GM21515 (cell line): ENCODE measurements around the gene DNAH3.
"Not testable (repeated sequence)": the region's sequence is repeated elsewhere in the genome, so short reads cannot be mapped to it uniquely, and the experiment has no call there.

Experiments used
- ATAC-seq: cut with Tn5 transposase; IDR thresholded peaks from one replicate; pipeline ENCODE4 v1.9.1; 2021; ENCODE audit not compliant: unreplicated experiment

Gene DNAH3

GRCh38 chr16:21167929-21168602, 17.4 kb upstream of the DNAH3 start:
- no peak for ATAC-seq

DNA sequence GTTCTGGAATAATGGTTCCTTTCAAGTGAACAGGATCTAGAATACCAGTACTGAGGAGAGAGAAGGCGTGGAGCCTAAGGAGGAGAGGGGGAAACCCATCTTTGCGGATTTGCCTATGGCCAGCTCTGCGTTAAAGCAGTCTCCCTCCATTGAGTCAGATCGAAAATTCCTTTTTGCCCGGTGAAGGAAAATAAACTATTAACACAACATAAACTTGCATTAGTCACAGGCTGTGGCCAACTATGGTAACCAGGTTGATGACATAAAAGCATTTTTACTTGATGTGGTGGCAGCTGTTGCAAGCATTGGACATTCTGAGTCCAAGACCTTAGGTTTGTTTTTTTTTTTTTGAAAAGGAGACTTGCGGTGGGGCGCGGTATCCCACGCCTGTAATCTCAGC, 16.7 kb upstream of the DNAH3 start:
- ATAC-seq, result no peak

DNA sequence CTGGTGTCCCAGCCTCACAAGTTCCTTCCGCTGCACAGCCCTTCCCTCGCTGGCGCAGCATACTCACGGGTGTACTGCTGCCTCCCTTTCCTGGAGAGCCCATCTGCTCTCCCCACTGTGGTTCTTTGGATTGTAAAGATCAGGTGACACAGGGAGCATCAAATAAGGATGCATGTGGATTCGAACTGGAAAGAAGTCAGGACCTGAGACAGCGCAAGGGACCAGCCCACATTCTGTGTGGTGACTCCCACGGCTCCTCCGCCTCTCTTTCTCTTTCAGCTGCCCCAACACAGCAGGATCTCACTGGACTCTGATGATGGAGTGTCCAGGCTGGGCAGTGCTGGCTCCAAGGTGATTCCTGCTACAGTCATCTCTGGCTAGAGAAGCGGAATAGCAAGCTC, 15.9 kb upstream of the DNAH3 start:
- ATAC-seq, result no peak

- ATAC-seq, result no peak
Observed at GRCh38 chr16:21164521-21165168, 14.0 kb upstream of the DNAH3 start.

GRCh38 chr16:21163576-21163975, 12.9 kb upstream of the DNAH3 start:
- ATAC-seq, result no peak

- no peak for ATAC-seq
Observed at GRCh38 chr16:21162661-21163151, 12.1 kb upstream of the DNAH3 start.

- ATAC-seq, result no peak
Observed at GRCh38 chr16:21161211-21161610, 10.6 kb upstream of the DNAH3 start.

GRCh38 chr16:21160276-21160675, 9.6 kb upstream of the DNAH3 start:
- no peak for ATAC-seq

GRCh38 chr16:21159281-21159951, 8.8 kb upstream of the DNAH3 start:
- ATAC-seq, result no peak

DNA sequence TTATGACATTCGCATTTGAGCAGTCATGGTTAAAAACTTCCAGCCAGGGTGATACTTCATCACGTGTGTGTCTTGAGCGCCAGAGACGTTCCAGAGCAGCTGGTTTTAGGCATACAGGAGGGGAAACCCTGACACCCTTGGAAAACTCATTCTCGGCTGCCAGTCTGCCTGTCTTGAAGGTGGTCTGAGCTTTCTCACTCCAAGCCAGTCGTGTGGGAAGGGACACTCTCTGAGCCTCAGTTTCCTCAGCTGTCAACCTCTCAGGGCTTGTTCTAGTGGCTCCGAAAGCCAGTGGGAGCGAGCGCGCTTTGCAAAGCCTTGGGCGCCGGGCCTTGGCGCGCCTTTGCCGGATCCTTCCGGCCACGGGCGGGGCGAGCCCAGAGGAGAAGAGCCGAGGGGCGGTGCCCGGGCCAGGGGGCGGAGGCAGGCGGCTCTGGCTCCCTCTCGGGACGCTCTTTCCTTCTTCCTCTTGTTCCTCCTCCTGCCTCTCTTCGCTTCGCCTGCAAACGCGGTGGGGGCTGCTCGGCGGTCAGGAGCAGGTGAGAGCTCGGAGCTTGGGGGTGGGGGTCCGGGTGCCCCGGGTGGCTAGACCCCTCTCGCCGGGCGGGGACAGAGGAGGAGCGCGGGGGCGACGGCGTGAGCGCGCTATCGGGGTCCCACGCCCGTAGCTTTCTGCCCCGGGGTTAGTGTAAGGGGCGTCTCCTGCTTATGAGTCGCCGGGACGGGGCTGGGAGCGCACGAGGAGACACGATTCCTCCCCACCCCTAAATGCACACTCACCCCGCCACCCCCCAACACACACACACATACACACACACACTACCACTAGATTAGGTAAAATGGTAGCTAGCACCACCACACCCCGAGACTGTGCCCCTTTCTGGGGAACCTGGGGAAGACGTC, 7.8 kb upstream of the DNAH3 start, which contains the start of gene LDAF1:
Gene LDAF1 (plus strand): TSS at position 467 of the 903 bp plus-strand sequence. CDS start 2,509 bp downstream, outside the sequence.
- peak; percentile 84 for ATAC-seq

DNA sequence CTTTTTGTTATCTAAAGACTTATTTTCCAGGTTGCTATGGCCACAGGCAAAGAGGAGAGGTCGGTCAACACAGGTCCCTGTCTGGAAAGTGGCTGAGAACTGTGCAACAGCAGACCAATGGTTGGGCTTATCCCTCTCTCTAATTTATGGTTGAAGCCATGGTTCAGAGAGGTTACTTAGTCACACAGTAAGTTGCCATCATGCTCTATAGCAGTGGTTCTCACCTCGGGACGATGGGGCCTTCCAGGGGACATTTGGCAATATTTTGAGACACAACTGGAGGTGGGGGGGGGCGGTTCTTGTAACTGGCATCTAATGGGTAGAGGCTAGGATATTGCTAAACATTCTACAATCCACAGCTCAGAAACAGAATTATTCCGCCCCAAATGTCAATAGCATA, 7.0 kb upstream of the DNAH3 start:
- no peak for ATAC-seq

DNA sequence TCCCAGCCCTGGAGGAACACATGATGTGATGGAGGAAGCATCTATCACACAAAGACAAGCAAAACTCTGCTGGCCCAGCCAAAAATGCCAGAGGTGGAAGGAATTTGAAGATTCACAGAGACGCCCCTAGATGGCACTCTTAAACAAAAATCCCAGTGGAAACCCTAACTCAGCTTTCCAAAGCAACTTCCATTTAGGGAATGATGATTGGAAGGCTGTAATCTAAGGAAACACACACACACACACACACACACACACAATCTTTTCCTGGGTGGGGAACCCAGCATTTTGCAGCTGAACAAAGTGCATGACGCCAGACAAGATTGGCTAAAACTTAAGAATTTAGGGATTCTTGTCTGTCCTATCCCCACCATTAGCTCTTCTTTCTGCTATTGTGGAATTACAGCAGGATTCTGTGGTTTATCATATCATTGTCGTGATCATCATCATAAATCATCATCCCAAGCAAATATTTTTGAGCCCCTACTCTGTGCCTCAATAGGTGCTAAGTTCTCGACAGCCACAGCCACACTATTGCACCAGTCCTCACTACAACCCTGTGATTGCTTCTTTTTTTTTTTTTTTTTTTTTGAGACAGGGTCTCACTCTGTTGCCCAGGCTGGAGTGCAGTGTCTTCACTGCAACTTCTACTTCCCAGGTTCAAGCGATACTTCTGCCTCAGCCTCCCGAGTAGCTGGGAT, 6.3 kb upstream of the DNAH3 start:
- no peak for ATAC-seq

DNA sequence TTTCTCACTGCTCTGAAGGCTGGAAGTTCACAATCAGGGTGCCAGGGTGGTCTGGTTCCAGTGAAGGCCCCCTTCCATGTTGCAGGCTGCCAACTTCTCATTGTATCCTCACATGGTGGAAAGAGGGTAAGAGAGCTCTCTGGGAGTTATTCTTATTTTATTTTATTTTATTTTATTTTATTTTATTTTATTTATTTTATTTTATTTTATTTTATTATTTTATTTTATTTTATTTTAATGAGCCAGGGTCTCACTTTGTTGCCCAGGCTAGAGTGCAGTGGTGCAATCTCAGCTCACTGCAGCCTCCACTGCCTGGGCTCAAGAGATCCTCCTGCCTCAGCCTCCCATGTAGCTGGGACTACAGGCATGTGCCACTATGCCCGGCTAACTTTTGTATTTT, 5.4 kb upstream of the DNAH3 start:
- not testable (repeated sequence) for ATAC-seq

- ATAC-seq, result not testable (repeated sequence)
Observed at GRCh38 chr16:21153124-21153729, 2.6 kb upstream of the DNAH3 start.

GRCh38 chr16:21152160-21153030, 1.7 kb upstream of the DNAH3 start:
- not testable (repeated sequence) for ATAC-seq

GRCh38 chr16:21145738-21146137, 4.9 kb downstream of the DNAH3 start:
- no peak for ATAC-seq

GRCh38 chr16:21134053-21134452, 16.6 kb downstream of the DNAH3 start:
- ATAC-seq, result no peak

GRCh38 chr16:21130811-21131210, 19.8 kb downstream of the DNAH3 start:
- no peak for ATAC-seq

- no peak for ATAC-seq
Observed at GRCh38 chr16:21128991-21129390, 21.7 kb downstream of the DNAH3 start.
